GM12878 (cell line): ENCODE data around the gene ZNF808. TPM values are rescaled to one million over a fixed set of nuclear protein-coding genes. Genes with fewer than 3 reads are reported as not detected.
A peak's percentile ranks its signal among the peaks of the same experiment; 100 is the strongest.
"Not testable (repeated sequence)": the region's sequence is repeated elsewhere in the genome, so short reads cannot be mapped to it uniquely, and the experiment has no call there.

Experiments
- ATAC-seq: fragments of 200-7000 bp; cut with Tn5 transposase; 3 replicates; pipeline ENCODE4 v1.9.1; 2020; ENCODE audit warnings: mild to moderate bottlenecking, moderate library complexity
- BruUV-seq: library from RNA; stranded (reverse); fragments of 400-500 nt; replicated peaks from 2 replicates; lab custom pipeline; 2021; lab: Mats Ljungman, UMichigan
- CTCF ChIA-PET: fragments of 300-600 bp; sonication (Branson Sonifier 250); formaldehyde crosslinking; extraction: SDS; loops from one replicate; lab custom pipeline; 2021; ENCODE audit warnings: inconsistent platforms; lab: Yijun Ruan, JAX
- POLR2A ChIA-PET: fragments of 350-600 bp; formaldehyde crosslinking; extraction: SDS; loops from one replicate; lab custom pipeline; 2021; ENCODE audit warnings: inconsistent platforms; lab: Charles Lee
- RAD21 ChIA-PET: fragments of 300-600 bp; sonication (Branson Sonifier 250); formaldehyde crosslinking; loops from one replicate; lab custom pipeline; 2023; ENCODE audit warnings: antibody characterized with exemption; ENCODE audit not compliant: unreplicated experiment; lab: Charles Lee
- SMC1A ChIA-PET: fragments of 300-600 bp; sonication (Branson Sonifier 250); formaldehyde crosslinking; loops from one replicate; lab custom pipeline; 2023; ENCODE audit not compliant: unreplicated experiment, uncharacterized antibody; lab: Charles Lee
- DNase-seq: peaks from one replicate; pipeline ENCODE4 v3.0.0-alpha.2; 2011; ENCODE audit warnings: low read depth, low spot score
- FAIRE-seq: peaks from 3 replicates; lab custom pipeline; 2011; peaks lifted over from hg19 to GRCh38; lab: Jason Lieb, UNC
- H2AFZ ChIP-seq: 2 replicates; pipeline ENCODE4 v1.6.0; 2011; ENCODE audit warnings: low read depth, low read length, control low read depth; ENCODE audit not compliant: control insufficient read depth
- H3K27ac ChIP-seq: 2 replicates; pipeline ENCODE4 v1.5.1; 2011; ENCODE audit warnings: control low read depth; ENCODE audit not compliant: control insufficient read depth, insufficient read depth
- H3K27me3 ChIP-seq, 2 experiments: replicated peaks in 1 of 2; 2 replicates each; pipeline versions ENCODE4 v1.6.0 to v1.6.1; 2011; ENCODE audit warnings: low read length in 1 of 2; ENCODE audit not compliant: control insufficient read depth in 2 of 2, insufficient read depth in 2 of 2
- H3K36me3 ChIP-seq, 2 experiments: 2 replicates each; pipeline ENCODE4 v1.5.1; 2011; ENCODE audit warnings: low read length in 1 of 2; ENCODE audit not compliant: control insufficient read depth in 2 of 2, insufficient read depth in 2 of 2
- H3K4me1 ChIP-seq: 2 replicates; pipeline ENCODE4 v1.6.1; 2011; ENCODE audit warnings: mild to moderate bottlenecking, low read length, moderate library complexity, mixed read lengths; ENCODE audit not compliant: control insufficient read depth, insufficient read depth
- H3K4me2 ChIP-seq: 2 replicates; pipeline ENCODE4 v1.6.0; 2011; ENCODE audit warnings: control low read depth; ENCODE audit not compliant: control insufficient read depth, insufficient read depth
- H3K4me3 ChIP-seq: fragments of 200-600 bp; sonication (generic); 2 replicates; pipeline ENCODE4 v1.5.1; 2016
- H3K79me2 ChIP-seq: 2 replicates; pipeline ENCODE4 v1.6.0; 2011; ENCODE audit warnings: low read length; ENCODE audit not compliant: control insufficient read depth, insufficient read depth
- H3K9ac ChIP-seq: 2 replicates; pipeline ENCODE4 v1.8.0; 2011; ENCODE audit warnings: low read length, control low read depth, mixed read lengths; ENCODE audit not compliant: control insufficient read depth, insufficient read depth
- H3K9me3 ChIP-seq: replicated peaks from 3 replicates; pipeline ENCODE4 v1.5.1; 2011; ENCODE audit warnings: mild to moderate bottlenecking, low read length; ENCODE audit not compliant: control insufficient read depth, insufficient read depth
- H4K20me1 ChIP-seq: 2 replicates; pipeline ENCODE4 v1.6.0; 2011; ENCODE audit not compliant: control insufficient read depth, insufficient read depth
- CBX5 ChIP-seq: sonication (generic); IDR thresholded peaks from 2 replicates; pipeline ENCODE4 v1.6.1; 2016; ENCODE audit warnings: low read depth, moderate library complexity, mild to moderate bottlenecking, inconsistent platforms
- CTCF ChIP-seq, 3 experiments: IDR thresholded peaks in 2 of 3; conservative IDR thresholded peaks in 1 of 3; 2 replicates each; pipeline ENCODE4 v1.5.1; 2011; ENCODE audit warnings: low read depth in 3 of 3, low read length in 3 of 3, mild to moderate bottlenecking in 3 of 3, control low read depth in 2 of 3, moderate library complexity in 2 of 3, inconsistent platforms in 1 of 3, mixed read lengths in 1 of 3; ENCODE audit not compliant: control insufficient read depth in 2 of 3, insufficient read depth in 1 of 3; ENCODE audit errors: extremely low read depth in 1 of 3
- HDGF ChIP-seq: fragments of 450-650 bp; IDR thresholded peaks from 2 replicates; pipeline ENCODE4 v1.6.1; 2016; ENCODE audit warnings: antibody characterized with exemption
- WGBS: methylation state at CpG from one replicate; pipeline ENCODE4 v1.1.6; 2016; ENCODE audit warnings: low lambda C conversion rate; ENCODE audit not compliant: insufficient replicate concordance, insufficient coverage; ENCODE audit errors: missing lambda C conversion rate; 5-methylcytosine and 5-hydroxymethylcytosine counted together
- in situ Hi-C: fragments of 300-500 bp; cut with MboI; formaldehyde crosslinking; loops from 9 replicates; pipeline ENCODE4 v1.14.3; 2018; ENCODE audit warnings: mixed read lengths
- intact Hi-C: fragments of 100-400 bp; cut with micrococcal nuclease; formaldehyde crosslinking; loops from one replicate; pipeline ENCODE4 v1.14.2; 2022; ENCODE audit not compliant: unreplicated experiment
- polyA plus RNA-seq, 11 experiments: library from polyadenylated mRNA; depleted of rRNA in 4 of 11; unstranded in 6 of 11; stranded (reverse) in 5 of 11; fragments of >200 nt; fragmentation: Nextera tagmentation in 4 of 11; fragmentation: Illumina TruSeq in 1 of 11; extraction: Ambion mirVana in 4 of 11; extraction: Trizol in 1 of 11; gene quantifications; 1 replicate in 1 of 11; 2 replicates in 10 of 11; pipeline versions ENCODE4 v1.2.1 to v1.2.3, GENCODE V29; 2011 to 2016; ENCODE audit warnings: inconsistent platforms in 2 of 11, missing spikeins in 2 of 11, low read depth in 1 of 11
- total RNA-seq, 4 experiments: library from RNA; depleted of rRNA in 3 of 4; stranded (reverse); fragments of >200 nt in 3 of 4; fragmentation: Illumina TruSeq in 1 of 4; extraction: Trizol in 1 of 4; gene quantifications; 2 replicates each; pipeline versions ENCODE4 v1.2.1 to v1.2.3, GENCODE V29; 2013 to 2021

ZNF808 gene
- total and polyA plus RNA-seq, 10 of the 15 experiments (the other 5 are each of a cell fraction or from before 2014, with no cell fraction given): 2.1 to 20.2 (median 7.2) TPM

GRCh38 chr19:52601974-52602366 lies 74.5 kb downstream of the ZNF808 start:
- H3K4me1 ChIP-seq, H2AFZ ChIP-seq, DNase-seq, H3K27ac ChIP-seq, BruUV-seq, H4K20me1 ChIP-seq, H3K27me3 ChIP-seq, H3K36me3 ChIP-seq, FAIRE-seq, in situ Hi-C loops, H3K79me2 ChIP-seq: not testable (repeated sequence)
- Histone ChIP-seq H3K9me3 (peaks cover 15% of the 10 kb centered on the region), H3K4me3 (peak overlapping the region; percentile 64), H3K9ac (peak overlapping the region; percentile 66; the same call in 1 of the 2 replicates), H3K4me2 (peak overlapping the region; percentile 98)
- CTCF ChIA-PET: interaction anchor here (0.6 to 1.6 kb wide), 8 partner anchors 32 to 462 kb away, joined by 3 to 4 read pairs (median 3); partner anchors contain the start of genes ZNF610, ZNF616 and ZNF83
- RAD21 ChIA-PET: interaction anchor here (1.9 kb wide), 1 partner anchor 90 kb away, joined by 10 read pairs; no protein-coding TSS in a partner anchor
- SMC1A ChIA-PET: interaction anchor here (0.6 to 1.2 kb wide), 5 partner anchors 35 to 337 kb away, joined by 3 to 5 read pairs (median 3); no protein-coding TSS in a partner anchor
- ATAC-seq: peak; percentile 13
- POLR2A ChIA-PET: interaction anchor here (1.2 kb wide), 1 partner anchor 90 kb away, joined by 4 read pairs; no protein-coding TSS in a partner anchor
- intact Hi-C loops: loop anchor here (5.0 kb wide), 1 partner anchor 90 kb away; no protein-coding TSS in a partner anchor
- 50% methylated on average over 2 of the region's 3 CpGs for WGBS
- TF ChIP-seq HDGF (peak; percentile 75), CTCF (IDR thresholded peaks at IDR 0.05 in 2 of 3, conservative IDR thresholded peaks at IDR 0.05 in 1 of 3; ENCODE audit: control insufficient read depth in 2 of 3, extremely low read depth in 1 of 3, insufficient read depth in 1 of 3, low read depth in 3 of 3, low read length in 3 of 3) (peak in 1 of 3 experiments; percentile 3; a peak in 1 of 6 replicates)

DNA sequence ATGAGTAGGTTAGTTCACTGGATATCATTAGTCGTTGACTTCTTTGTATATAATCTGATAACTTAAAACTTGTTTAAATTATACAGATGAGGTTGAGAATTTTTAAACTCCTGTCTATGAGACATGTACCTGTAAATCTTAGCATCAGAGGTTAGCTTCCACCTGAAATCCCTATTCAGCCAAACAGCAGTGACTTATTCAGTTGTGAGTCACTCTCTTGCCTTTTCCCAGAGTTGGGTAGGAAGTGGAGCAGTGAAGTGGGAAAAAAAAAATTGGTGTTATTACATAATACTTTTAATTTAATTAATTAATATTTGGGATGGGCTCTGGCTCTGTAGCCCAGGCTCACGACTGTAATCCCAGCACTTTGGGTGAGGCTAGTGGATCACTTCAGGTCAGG lies 75.5 kb downstream of the ZNF808 start:
- H3K9ac ChIP-seq: no peak overlapping the region
- POLR2A ChIA-PET: interaction anchor here (0.6 to 1.2 kb wide), 2 partner anchors 89 to 333 kb away, joined by 3 to 4 read pairs; no protein-coding TSS in a partner anchor
- FAIRE-seq (no peak), DNase-seq (no peak)
- no peak overlapping the region for H3K4me3 ChIP-seq
- TF ChIP-seq CBX5: no peak
- TF ChIP-seq, all 136 proteins: peak for 0
- ATAC-seq: no peak
- WGBS: 95% methylated on average over 2 of the region's 2 CpGs
- H3K4me2 ChIP-seq: no peak overlapping the region
- ChIA-PET CTCF (interaction anchor here (1.4 to 1.6 kb wide), 3 partner anchors 31 to 463 kb away, joined by 3 to 4 read pairs (median 3); partner anchors contain the start of genes ZNF616 and ZNF83), RAD21 (no interaction called here), SMC1A (interaction anchor here (0.6 to 1.2 kb wide), 3 partner anchors 34 to 89 kb away, joined by 3 to 4 read pairs (median 4); no protein-coding TSS in a partner anchor)
- H3K4me1 ChIP-seq: no peaks in the 10 kb centered on the region
- intact Hi-C loops: loop anchor here (5.0 kb wide), 1 partner anchor 89 kb away; no protein-coding TSS in a partner anchor
- no peaks in the 10 kb centered on the region for H3K79me2 ChIP-seq
- H3K27me3 ChIP-seq: no peaks in the 10 kb centered on the region
- H2AFZ ChIP-seq: no peak overlapping the region
- H3K27ac ChIP-seq: no peak overlapping the region
- H3K9me3 ChIP-seq: peaks cover 13% of the 10 kb centered on the region
- in situ Hi-C loops: no loop called here
- H3K36me3 ChIP-seq: no peaks in the 10 kb centered on the region
- H4K20me1 ChIP-seq: no peaks in the 10 kb centered on the region
- BruUV-seq: no TSS peak
